PC-3 (cell line): Measurements from ENCODE around the gene RAB33B.

Experiments
- EZH2 ChIP-seq: fragments of 300-600 bp; sonication (generic); IDR thresholded peaks from one replicate; pipeline ENCODE4 v1.6.1; 2017; ENCODE audit warnings: antibody characterized with exemption, mild to moderate bottlenecking, low read length; ENCODE audit not compliant: unreplicated experiment
- EZH2phosphoT487 ChIP-seq: fragments of 300-600 bp; sonication (generic); IDR thresholded peaks from 2 replicates; pipeline ENCODE4 v1.6.1; 2018; ENCODE audit warnings: mild to moderate bottlenecking, antibody characterized with exemption, low read length, borderline replicate concordance
- TF ChIP-seq, protein P1 (sequence below): fragments of 300-600 bp; sonication (generic); conservative IDR thresholded peaks from 2 replicates; pipeline ENCODE4 v1.5.1; 2017; ENCODE audit warnings: antibody characterized with exemption, low read depth, mild to moderate bottlenecking, low read length

DNA sequence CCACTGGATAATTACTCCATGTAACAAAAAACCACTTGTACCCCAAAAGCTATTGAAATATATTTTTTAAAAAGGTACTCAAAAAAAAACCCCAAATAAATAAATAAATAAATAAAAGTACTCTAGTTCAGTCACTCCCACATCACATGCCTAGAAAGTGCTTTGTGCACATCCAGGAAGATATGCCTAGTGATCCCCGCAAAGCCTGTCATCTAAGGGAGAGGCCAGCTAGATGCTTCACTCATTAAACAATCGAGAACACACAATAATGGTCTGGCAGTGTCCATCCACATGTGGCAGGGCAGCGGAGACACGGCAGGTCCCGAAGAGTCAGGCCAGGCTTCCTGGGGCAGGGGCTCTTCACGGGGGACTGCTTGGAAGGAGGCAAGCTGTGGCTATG lies 47.6 kb downstream of the RAB33B start:
- TF ChIP-seq, protein P1, sequence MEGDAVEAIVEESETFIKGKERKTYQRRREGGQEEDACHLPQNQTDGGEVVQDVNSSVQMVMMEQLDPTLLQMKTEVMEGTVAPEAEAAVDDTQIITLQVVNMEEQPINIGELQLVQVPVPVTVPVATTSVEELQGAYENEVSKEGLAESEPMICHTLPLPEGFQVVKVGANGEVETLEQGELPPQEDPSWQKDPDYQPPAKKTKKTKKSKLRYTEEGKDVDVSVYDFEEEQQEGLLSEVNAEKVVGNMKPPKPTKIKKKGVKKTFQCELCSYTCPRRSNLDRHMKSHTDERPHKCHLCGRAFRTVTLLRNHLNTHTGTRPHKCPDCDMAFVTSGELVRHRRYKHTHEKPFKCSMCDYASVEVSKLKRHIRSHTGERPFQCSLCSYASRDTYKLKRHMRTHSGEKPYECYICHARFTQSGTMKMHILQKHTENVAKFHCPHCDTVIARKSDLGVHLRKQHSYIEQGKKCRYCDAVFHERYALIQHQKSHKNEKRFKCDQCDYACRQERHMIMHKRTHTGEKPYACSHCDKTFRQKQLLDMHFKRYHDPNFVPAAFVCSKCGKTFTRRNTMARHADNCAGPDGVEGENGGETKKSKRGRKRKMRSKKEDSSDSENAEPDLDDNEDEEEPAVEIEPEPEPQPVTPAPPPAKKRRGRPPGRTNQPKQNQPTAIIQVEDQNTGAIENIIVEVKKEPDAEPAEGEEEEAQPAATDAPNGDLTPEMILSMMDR = no peak
- TF ChIP-seq EZH2 (no peak), EZH2phosphoT487 (no peak)
